Neural progenitor cell (in vitro differentiated cells): ENCODE measurements around the gene RAD51B. TPM values are rescaled to one million over a fixed set of nuclear protein-coding genes. Genes with fewer than 3 reads are reported as not detected.

Source experiments
- DNase-seq: peaks from one replicate; pipeline ENCODE4 v3.0.0-alpha.2; 2016; ENCODE audit warnings: low spot score
- H2AFZ ChIP-seq: fragments of 200-600 bp; sonication (generic); replicated peaks from 2 replicates; pipeline ENCODE4 v1.6.1; 2016; ENCODE audit warnings: antibody characterized with exemption
- H3F3A ChIP-seq: fragments of 200-600 bp; sonication (generic); 2 replicates; pipeline ENCODE4 v1.6.1; 2016; ENCODE audit warnings: antibody characterized with exemption, low read depth
- H3K27ac ChIP-seq: fragments of 200-600 bp; sonication (generic); 2 replicates; pipeline ENCODE4 v1.5.1; 2016; ENCODE audit warnings: mild to moderate bottlenecking
- H3K27me3 ChIP-seq: fragments of 200-600 bp; sonication (generic); 2 replicates; pipeline ENCODE4 v1.6.1; 2016; ENCODE audit warnings: mild to moderate bottlenecking, moderate library complexity
- H3K36me3 ChIP-seq: fragments of 200-600 bp; sonication (generic); 2 replicates; pipeline ENCODE4 v1.5.1; 2016
- H3K4me1 ChIP-seq: fragments of 200-600 bp; sonication (generic); 2 replicates; pipeline ENCODE4 v1.6.1; 2016; ENCODE audit warnings: mixed run types
- H3K4me2 ChIP-seq: fragments of 200-600 bp; sonication (generic); 2 replicates; pipeline ENCODE4 v1.6.1; 2016
- H3K4me3 ChIP-seq: fragments of 200-600 bp; sonication (generic); 2 replicates; pipeline ENCODE4 v1.5.1; 2016
- H3K79me2 ChIP-seq: fragments of 200-600 bp; sonication (generic); 2 replicates; pipeline ENCODE4 v1.6.1; 2016; ENCODE audit warnings: low read depth
- H3K9ac ChIP-seq: fragments of 200-600 bp; sonication (generic); 2 replicates; pipeline ENCODE4 v1.6.1; 2016
- H3K9me3 ChIP-seq: fragments of 200-600 bp; sonication (generic); 2 replicates; pipeline ENCODE4 v1.5.1; 2016; ENCODE audit warnings: low read depth
- H4K20me1 ChIP-seq: fragments of 200-600 bp; sonication (generic); 2 replicates; pipeline ENCODE4 v1.6.1; 2016; ENCODE audit warnings: low read depth
- H3K27ac Mint-ChIP-seq: 3 replicates; pipeline ENCODE4 v1.8.0; 2021; ENCODE audit warnings: mixed read lengths
- H3K27me3 Mint-ChIP-seq: 2 replicates; pipeline ENCODE4 v1.8.0; 2022; ENCODE audit warnings: low read depth, mild to moderate bottlenecking, inconsistent platforms, moderate library complexity, mixed read lengths; ENCODE audit not compliant: insufficient read depth
- H3K36me3 Mint-ChIP-seq: 3 replicates; pipeline ENCODE4 v1.8.0; 2021; ENCODE audit warnings: mixed read lengths
- H3K4me1 Mint-ChIP-seq: 3 replicates; pipeline ENCODE4 v1.8.0; 2021; ENCODE audit warnings: mixed read lengths
- H3K4me3 Mint-ChIP-seq: 3 replicates; pipeline ENCODE4 v1.8.0; 2021; ENCODE audit warnings: mild to moderate bottlenecking, moderate library complexity, mixed read lengths
- H3K9me3 Mint-ChIP-seq: 3 replicates; pipeline ENCODE4 v1.8.0; 2020; ENCODE audit warnings: mixed read lengths
- EZH2 ChIP-seq: fragments of 200-600 bp; sonication (generic); IDR thresholded peaks from 2 replicates; pipeline ENCODE4 v1.6.1; 2017; ENCODE audit warnings: antibody characterized with exemption, mild to moderate bottlenecking, moderate library complexity
- EZH2phosphoT487 ChIP-seq: fragments of 200-600 bp; sonication (generic); IDR thresholded peaks from 2 replicates; pipeline ENCODE4 v1.6.1; 2017; ENCODE audit warnings: antibody characterized with exemption
- total RNA-seq: library from RNA; depleted of rRNA; stranded (reverse); fragments of >200 nt; gene quantifications from 2 replicates; pipeline ENCODE4 v1.2.3, GENCODE V29; 2015; ENCODE audit warnings: low replicate concordance
- TF ChIP-seq, protein P1 (sequence below): fragments of 200-600 bp; sonication (generic); IDR thresholded peaks from 2 replicates; pipeline ENCODE4 v1.5.1; 2017; ENCODE audit warnings: antibody characterized with exemption, mild to moderate bottlenecking

Gene RAD51B
- total RNA-seq, 1 donor from 2014 or later = 50.5 TPM

GRCh38 chr14:68358500-68358899 is 538.9 kb downstream of the RAD51B start:
- H3K4me3 Mint-ChIP-seq = no peak overlapping the region
- no peaks in the 10 kb centered on the region for H3K27me3 Mint-ChIP-seq

DNA sequence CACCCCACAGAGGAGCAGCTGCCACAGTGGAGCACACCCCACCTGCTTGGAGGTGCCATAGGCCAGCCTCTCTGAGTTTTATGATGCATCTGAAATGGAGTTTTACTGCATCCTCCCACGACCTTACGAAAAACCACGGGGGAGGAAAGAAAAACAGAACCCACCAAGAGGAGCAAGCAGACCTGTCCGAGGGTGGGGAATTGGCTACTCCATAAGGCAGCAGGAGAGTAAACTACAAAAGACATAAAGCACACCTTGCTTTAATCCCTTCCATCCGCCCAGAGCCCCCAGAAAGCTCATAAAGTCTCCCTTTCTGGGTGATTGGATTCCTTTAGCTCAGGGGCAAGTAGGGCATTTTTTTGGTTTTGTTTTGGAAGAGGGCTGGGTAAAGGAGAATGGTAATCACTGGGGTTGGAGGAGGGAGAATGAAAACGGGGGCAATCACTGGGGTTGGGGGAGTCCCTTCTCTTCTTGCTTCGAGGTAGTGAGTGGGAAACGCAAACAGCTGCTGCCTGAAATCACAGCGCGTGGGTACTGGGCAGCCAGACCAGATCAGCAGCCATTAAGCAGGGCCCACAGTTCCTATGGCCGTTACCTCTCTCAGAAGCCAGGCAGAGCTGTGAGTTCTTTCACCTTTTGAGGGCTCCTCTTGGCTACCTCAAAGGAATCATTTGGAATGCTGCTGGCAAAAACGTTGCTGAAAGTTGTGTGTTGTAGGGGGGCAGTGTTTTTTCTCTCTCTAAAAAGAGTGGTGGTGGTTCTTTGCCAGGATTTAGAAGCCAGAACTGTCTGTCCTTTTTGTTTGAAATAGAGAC is 539.6 kb downstream of the RAD51B start:
- H3K4me2 ChIP-seq = peak overlapping the region; percentile 11
- no peaks in the 10 kb centered on the region for H3K27me3 Mint-ChIP-seq
- H3K4me1 Mint-ChIP-seq = peaks cover 43% of the 10 kb centered on the region
- no peak overlapping the region for H2AFZ ChIP-seq
- peaks cover 24% of the 10 kb centered on the region for H3F3A ChIP-seq
- TF ChIP-seq EZH2 (no peak), EZH2phosphoT487 (no peak)
- TF ChIP-seq, protein P1, sequence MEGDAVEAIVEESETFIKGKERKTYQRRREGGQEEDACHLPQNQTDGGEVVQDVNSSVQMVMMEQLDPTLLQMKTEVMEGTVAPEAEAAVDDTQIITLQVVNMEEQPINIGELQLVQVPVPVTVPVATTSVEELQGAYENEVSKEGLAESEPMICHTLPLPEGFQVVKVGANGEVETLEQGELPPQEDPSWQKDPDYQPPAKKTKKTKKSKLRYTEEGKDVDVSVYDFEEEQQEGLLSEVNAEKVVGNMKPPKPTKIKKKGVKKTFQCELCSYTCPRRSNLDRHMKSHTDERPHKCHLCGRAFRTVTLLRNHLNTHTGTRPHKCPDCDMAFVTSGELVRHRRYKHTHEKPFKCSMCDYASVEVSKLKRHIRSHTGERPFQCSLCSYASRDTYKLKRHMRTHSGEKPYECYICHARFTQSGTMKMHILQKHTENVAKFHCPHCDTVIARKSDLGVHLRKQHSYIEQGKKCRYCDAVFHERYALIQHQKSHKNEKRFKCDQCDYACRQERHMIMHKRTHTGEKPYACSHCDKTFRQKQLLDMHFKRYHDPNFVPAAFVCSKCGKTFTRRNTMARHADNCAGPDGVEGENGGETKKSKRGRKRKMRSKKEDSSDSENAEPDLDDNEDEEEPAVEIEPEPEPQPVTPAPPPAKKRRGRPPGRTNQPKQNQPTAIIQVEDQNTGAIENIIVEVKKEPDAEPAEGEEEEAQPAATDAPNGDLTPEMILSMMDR = no peak
- H3K27me3 ChIP-seq = no peaks in the 10 kb centered on the region
- H3K4me3 ChIP-seq = no peak overlapping the region
- H3K36me3 ChIP-seq = no peaks in the 10 kb centered on the region
- peaks cover 7% of the 10 kb centered on the region for H3K9me3 Mint-ChIP-seq
- H3K79me2 ChIP-seq = no peaks in the 10 kb centered on the region
- H3K9ac ChIP-seq = no peak overlapping the region
- peaks cover 35% of the 10 kb centered on the region for H3K4me1 ChIP-seq
- H3K27ac Mint-ChIP-seq = peak overlapping the region; percentile 95
- no peaks in the 10 kb centered on the region for H3K9me3 ChIP-seq
- no peaks in the 10 kb centered on the region for H4K20me1 ChIP-seq
- peak; percentile 8 for DNase-seq
- no peak overlapping the region for H3K4me3 Mint-ChIP-seq
- H3K27ac ChIP-seq = peak overlapping the region; percentile 51
- H3K36me3 Mint-ChIP-seq = peaks cover 4% of the 10 kb centered on the region

More at GRCh38 chr14:68358500-68358899, 538.9 kb downstream of the RAD51B start:
- Histone ChIP-seq H3K36me3 (no peaks in the 10 kb centered on the region), H2AFZ (no peak overlapping the region), H3K9me3 (no peaks in the 10 kb centered on the region), H3K4me3 (no peak overlapping the region), H4K20me1 (no peaks in the 10 kb centered on the region), H3K9ac (no peak overlapping the region), H3K27ac (no peak overlapping the region), H3K79me2 (no peaks in the 10 kb centered on the region), H3K27me3 (no peaks in the 10 kb centered on the region), H3K4me2 (no peak overlapping the region), H3F3A (peaks cover 17% of the 10 kb centered on the region), H3K4me1 (peaks cover 29% of the 10 kb centered on the region)
- peaks cover 4% of the 10 kb centered on the region for H3K36me3 Mint-ChIP-seq
- peak overlapping the region; percentile 16 for H3K27ac Mint-ChIP-seq
- peaks cover 37% of the 10 kb centered on the region for H3K4me1 Mint-ChIP-seq
- peaks cover 7% of the 10 kb centered on the region for H3K9me3 Mint-ChIP-seq
- no peak for DNase-seq
- no peak for TF ChIP-seq EZH2phosphoT487
- TF ChIP-seq, protein P1 = no peak
- no peak for TF ChIP-seq EZH2

DNA sequence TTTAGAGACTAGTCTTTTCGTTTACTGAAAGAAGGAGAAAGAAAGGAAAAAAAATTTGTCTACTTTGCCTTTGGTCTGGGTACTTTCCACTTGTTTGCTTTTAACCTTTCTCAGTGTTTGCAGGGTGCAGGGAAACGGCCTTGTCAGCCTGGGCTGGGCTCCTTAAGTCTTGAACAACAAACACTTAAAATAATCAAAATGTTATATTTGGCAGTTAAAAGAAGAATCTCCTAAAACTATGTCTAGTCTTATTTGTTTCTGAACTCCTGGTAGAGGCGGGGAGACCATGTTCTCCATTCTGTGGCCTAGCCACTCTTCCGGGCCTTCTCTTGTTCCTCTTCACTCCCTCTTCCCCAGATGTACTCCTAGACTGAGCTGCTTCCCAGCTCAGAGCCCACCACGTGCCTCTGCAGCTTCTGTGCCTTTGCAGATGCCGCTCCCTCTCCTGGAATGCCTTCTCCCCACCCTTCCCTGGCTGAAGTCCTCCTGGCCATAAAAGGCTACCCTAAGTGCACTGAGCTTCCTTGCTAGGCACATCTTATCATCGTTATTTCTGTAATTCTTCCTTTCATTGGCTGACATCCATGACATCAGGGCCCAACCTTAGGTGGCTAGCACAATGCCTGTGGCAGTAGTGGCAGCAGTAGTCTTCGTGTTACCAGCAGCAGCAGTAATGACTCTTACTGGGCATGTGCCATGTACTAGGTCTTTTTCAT is 540.4 kb downstream of the RAD51B start:
- Histone ChIP-seq H3K9ac (no peak overlapping the region), H3K4me2 (peak overlapping the region; percentile 11), H3K79me2 (no peaks in the 10 kb centered on the region), H3K4me1 (peaks cover 41% of the 10 kb centered on the region), H3K9me3 (no peaks in the 10 kb centered on the region), H3K36me3 (no peaks in the 10 kb centered on the region), H2AFZ (no peak overlapping the region), H3F3A (peaks cover 31% of the 10 kb centered on the region), H3K4me3 (no peak overlapping the region), H4K20me1 (no peaks in the 10 kb centered on the region), H3K27ac (peak overlapping the region; percentile 51), H3K27me3 (no peaks in the 10 kb centered on the region)
- H3K27me3 Mint-ChIP-seq = no peaks in the 10 kb centered on the region
- peaks cover 7% of the 10 kb centered on the region for H3K9me3 Mint-ChIP-seq
- DNase-seq = no peak
- H3K27ac Mint-ChIP-seq = peak overlapping the region; percentile 95
- no peak overlapping the region for H3K4me3 Mint-ChIP-seq
- TF ChIP-seq EZH2 = no peak
- TF ChIP-seq EZH2phosphoT487 = no peak
- TF ChIP-seq, protein P1 = no peak
- peaks cover 51% of the 10 kb centered on the region for H3K4me1 Mint-ChIP-seq
- H3K36me3 Mint-ChIP-seq = peaks cover 4% of the 10 kb centered on the region
